Mesodermal cell (in vitro differentiated cells): ENCODE data around the gene GPR34.
"Not testable (repeated sequence)": the region's sequence is repeated elsewhere in the genome, so short reads cannot be mapped to it uniquely, and the experiment has no call there.

Experiments used
- H3K27ac ChIP-seq: 2 replicates; pipeline ENCODE4 v1.7.0; 2013; ENCODE audit warnings: mild to moderate bottlenecking, low read depth, low read length, moderate library complexity; ENCODE audit not compliant: severe bottlenecking
- H3K36me3 ChIP-seq: 2 replicates; pipeline ENCODE4 v1.7.1; 2013; ENCODE audit warnings: mild to moderate bottlenecking, low read length, moderate library complexity; ENCODE audit not compliant: control insufficient read depth, insufficient read depth
- H3K4me1 ChIP-seq: one replicate; pipeline ENCODE4 v1.7.1; 2013; ENCODE audit warnings: mild to moderate bottlenecking, low read length; ENCODE audit not compliant: insufficient read depth, control insufficient read depth, poor library complexity, severe bottlenecking
- H3K4me3 ChIP-seq: 2 replicates; pipeline ENCODE4 v1.7.0; 2013; ENCODE audit warnings: low read length, control low read depth, mild to moderate bottlenecking; ENCODE audit not compliant: insufficient read depth, poor library complexity, severe bottlenecking; ENCODE audit errors: extremely low read depth
- H3K9me3 ChIP-seq: 2 replicates; pipeline ENCODE4 v1.7.1; 2013; ENCODE audit warnings: mild to moderate bottlenecking, low read length, moderate library complexity; ENCODE audit not compliant: control insufficient read depth
- WGBS, 2 experiments: methylation state at CpG; one replicate each; pipeline ENCODE4 v1.1.5; 2013; ENCODE audit warnings: missing lambda C conversion rate in 2 of 2; ENCODE audit not compliant: insufficient coverage in 2 of 2; 5-methylcytosine and 5-hydroxymethylcytosine counted together

The GPR34 gene

GRCh38 chrX:41670112-41670511 lies 18.7 kb upstream of the GPR34 start:
- Histone ChIP-seq H3K4me3 (no peak overlapping the region), H3K9me3 (no peaks in the 10 kb centered on the region), H3K4me1 (no peaks in the 10 kb centered on the region), H3K36me3 (peaks cover 4% of the 10 kb centered on the region), H3K27ac (no peak overlapping the region)

DNA sequence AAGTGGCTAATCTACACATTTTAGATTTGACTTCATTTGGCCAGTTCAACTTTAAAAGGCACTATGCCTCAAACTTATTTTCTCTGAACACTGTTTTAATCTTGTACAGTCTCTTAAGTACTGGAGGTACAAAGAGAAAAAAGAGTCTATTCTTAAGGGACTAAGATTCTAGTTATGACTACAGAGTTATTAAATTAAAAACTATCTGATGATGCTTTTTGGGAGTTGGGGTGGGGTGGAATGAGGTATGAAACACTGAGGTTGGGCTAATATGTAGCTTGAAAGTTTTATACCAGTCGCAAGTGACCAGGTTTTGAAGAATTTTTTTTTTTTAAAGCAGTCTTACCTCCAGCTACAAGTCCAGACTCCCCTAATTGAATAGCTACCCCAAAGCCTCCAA lies 17.7 kb upstream of the GPR34 start:
- no peaks in the 10 kb centered on the region for H3K9me3 ChIP-seq
- WGBS, 2 experiments: no CpG with 5 or more reads among the region's 1 CpG
- H3K27ac ChIP-seq: no peak overlapping the region
- H3K4me1 ChIP-seq: no peaks in the 10 kb centered on the region
- H3K4me3 ChIP-seq: no peak overlapping the region
- peaks cover 2% of the 10 kb centered on the region for H3K36me3 ChIP-seq

GRCh38 chrX:41672643-41673042 lies 16.1 kb upstream of the GPR34 start:
- Histone ChIP-seq H3K4me1 (no peaks in the 10 kb centered on the region), H3K4me3 (no peak overlapping the region), H3K9me3 (no peaks in the 10 kb centered on the region), H3K27ac (no peak overlapping the region), H3K36me3 (peaks cover 2% of the 10 kb centered on the region)
- WGBS, 2 experiments: 83% methylated on average over 1 of the region's 1 CpG; no CpG with 5 or more reads in 1 of the 2 experiments

DNA sequence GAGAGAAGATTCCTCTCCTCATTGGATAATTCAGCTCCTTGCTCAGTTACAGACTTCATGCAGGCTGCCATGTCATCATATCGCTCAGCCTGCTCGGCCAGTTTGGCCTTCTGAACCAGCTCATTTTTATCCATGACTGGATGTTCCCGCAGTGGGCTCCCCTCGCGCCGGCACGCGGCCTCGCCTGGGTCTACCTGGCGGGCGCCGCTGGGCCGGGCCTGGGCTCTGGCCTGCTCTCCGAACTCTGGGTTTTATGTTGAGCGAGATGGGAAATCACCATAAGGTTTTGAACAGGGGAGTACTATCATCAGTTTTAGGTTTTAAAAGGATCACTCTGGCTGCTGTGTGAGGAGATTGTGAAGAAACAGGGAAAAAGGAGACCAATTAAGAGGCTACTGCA lies 12.4 kb upstream of the GPR34 start:
- H3K27ac ChIP-seq, H3K36me3 ChIP-seq, H3K4me3 ChIP-seq, H3K4me1 ChIP-seq, H3K9me3 ChIP-seq: not testable (repeated sequence)
- 94 to 96% methylated on average over 5 to 9 of the region's 15 CpGs for WGBS, 2 experiments

DNA sequence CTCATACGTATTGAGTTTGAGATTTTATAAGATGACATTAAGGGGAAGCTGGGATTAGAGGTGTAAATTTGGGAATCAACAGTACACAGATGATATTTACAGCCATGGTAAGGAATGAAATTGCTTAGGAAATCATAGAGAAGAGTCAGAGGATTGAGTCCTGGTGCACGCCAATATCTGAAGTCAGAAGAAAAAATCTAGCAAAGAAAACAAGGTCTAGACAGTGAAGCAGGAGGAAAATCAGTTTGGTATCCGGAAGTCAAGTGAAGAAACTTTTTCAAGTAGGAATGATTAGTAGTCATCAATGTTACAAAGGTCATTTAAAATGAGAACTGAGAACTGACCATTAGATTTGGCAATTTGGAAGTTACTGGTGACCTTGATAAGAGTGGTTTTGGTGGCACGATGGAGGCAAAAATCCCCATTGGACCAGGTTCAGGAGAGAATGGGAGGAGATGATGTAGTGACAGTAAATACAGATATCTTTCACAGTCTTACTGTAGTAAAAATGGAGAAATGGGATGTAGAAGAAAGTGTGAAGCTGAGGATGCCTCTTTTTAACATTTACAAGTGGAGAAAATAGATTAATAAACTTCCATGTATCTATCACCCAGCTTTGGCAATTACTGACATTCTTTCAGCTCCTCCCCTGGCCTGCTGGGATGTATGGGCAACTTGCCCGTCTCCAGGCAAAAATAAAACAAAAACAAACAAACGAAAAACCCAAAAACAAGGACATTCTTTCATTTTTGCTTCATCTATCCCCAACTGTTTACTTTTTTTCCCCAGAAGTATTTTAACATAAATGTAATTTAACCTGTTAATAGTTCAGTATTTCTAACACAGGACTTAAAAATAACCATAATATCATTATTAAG lies 11.4 kb upstream of the GPR34 start:
- Histone ChIP-seq H3K27ac (no peak overlapping the region), H3K36me3 (no peaks in the 10 kb centered on the region), H3K9me3 (no peaks in the 10 kb centered on the region), H3K4me3 (no peak overlapping the region), H3K4me1 (no peaks in the 10 kb centered on the region)
- WGBS, 2 experiments: 100% methylated on average over 1 to 2 of the region's 6 CpGs

GRCh38 chrX:41684138-41684537 lies 4.6 kb upstream of the GPR34 start:
- H3K27ac ChIP-seq: no peak overlapping the region
- no peak overlapping the region for H3K4me3 ChIP-seq
- WGBS, 2 experiments: 83 to 100% methylated on average over 1 of the region's 3 CpGs
- no peaks in the 10 kb centered on the region for H3K9me3 ChIP-seq
- H3K4me1 ChIP-seq: no peaks in the 10 kb centered on the region
- no peaks in the 10 kb centered on the region for H3K36me3 ChIP-seq

- WGBS, 2 experiments: no CpG with 5 or more reads among the region's 2 CpGs
- no peaks in the 10 kb centered on the region for H3K9me3 ChIP-seq
- no peaks in the 10 kb centered on the region for H3K36me3 ChIP-seq
- H3K4me1 ChIP-seq: no peaks in the 10 kb centered on the region
- no peak overlapping the region for H3K27ac ChIP-seq
- H3K4me3 ChIP-seq: no peak overlapping the region
These were observed 3.8 kb upstream of the GPR34 start for GRCh38 chrX:41684940-41685339.

DNA sequence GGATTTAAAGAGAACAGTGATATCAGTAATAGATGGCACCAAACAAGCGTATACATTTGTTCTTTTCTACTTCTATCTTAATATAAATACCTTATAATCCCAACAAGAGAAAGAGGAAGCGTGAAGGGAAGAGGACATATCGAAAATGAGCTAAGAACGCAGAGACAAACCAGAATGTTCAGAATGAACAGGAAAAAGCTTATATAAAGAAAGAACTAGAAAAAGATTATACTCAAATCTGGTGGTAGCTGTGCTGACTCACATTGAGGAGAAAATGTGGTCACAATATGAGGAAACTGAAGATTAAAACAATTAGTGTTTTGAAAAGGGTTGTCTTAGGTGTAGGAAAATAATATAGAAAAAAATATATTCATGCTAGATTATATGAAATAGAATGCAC lies 2.0 kb upstream of the GPR34 start:
- no peaks in the 10 kb centered on the region for H3K36me3 ChIP-seq
- WGBS, 2 experiments: no CpG with 5 or more reads among the region's 4 CpGs
- H3K4me1 ChIP-seq: no peaks in the 10 kb centered on the region
- no peak overlapping the region for H3K27ac ChIP-seq
- no peaks in the 10 kb centered on the region for H3K9me3 ChIP-seq
- H3K4me3 ChIP-seq: no peak overlapping the region

DNA sequence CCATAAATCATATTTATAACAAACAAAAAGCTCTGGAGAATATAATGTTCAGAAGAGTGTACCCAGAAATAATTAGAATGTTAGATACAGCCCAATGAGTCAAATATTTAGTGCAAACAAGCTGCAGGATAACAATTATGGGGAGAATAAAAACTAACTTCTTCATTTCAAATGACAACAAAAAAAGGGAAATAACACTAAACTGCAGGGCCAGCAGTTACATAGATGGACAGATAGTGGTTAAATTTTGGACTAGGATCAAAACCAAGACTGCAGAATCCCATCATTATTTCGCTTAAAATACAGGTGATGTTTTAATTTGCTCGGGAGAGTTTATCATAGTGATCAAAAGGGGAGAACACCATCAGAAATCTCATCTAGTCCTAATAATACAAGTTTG lies 617 bp upstream of the GPR34 start:
- WGBS, 2 experiments: no CpG with 5 or more reads among the region's 2 CpGs
- H3K9me3 ChIP-seq: no peaks in the 10 kb centered on the region
- H3K4me1 ChIP-seq: no peaks in the 10 kb centered on the region
- H3K36me3 ChIP-seq: no peaks in the 10 kb centered on the region
- no peak overlapping the region for H3K4me3 ChIP-seq
- no peak overlapping the region for H3K27ac ChIP-seq

DNA sequence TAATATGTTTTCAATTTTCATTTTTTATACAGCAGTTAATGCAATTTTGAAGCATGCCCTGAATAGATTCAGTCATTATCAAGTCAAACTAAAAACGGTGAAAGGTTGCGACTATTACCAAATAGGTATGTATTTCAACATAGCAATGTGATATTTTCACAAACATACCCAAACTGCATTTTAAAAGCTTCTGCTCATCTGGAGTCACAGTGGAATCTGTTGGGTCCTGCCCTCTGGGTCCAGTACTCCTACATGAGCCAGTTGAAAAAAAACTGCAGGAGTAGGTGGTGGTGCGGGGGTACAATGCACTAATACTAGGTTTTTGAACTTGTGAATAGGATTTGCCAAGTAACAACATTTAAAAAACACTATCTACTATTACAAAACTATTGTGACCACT lies 938 bp downstream of the GPR34 start:
- no peak overlapping the region for H3K27ac ChIP-seq
- WGBS, 2 experiments: no CpG with 5 or more reads among the region's 3 CpGs
- H3K4me3 ChIP-seq: no peak overlapping the region
- no peaks in the 10 kb centered on the region for H3K4me1 ChIP-seq
- H3K9me3 ChIP-seq: no peaks in the 10 kb centered on the region
- H3K36me3 ChIP-seq: no peaks in the 10 kb centered on the region

- no peaks in the 10 kb centered on the region for H3K9me3 ChIP-seq
- H3K4me3 ChIP-seq: no peak overlapping the region
- no CpG with 5 or more reads among the region's 1 CpG for WGBS, 2 experiments
- no peaks in the 10 kb centered on the region for H3K4me1 ChIP-seq
- H3K27ac ChIP-seq: no peak overlapping the region
- no peaks in the 10 kb centered on the region for H3K36me3 ChIP-seq
These were observed 3.5 kb downstream of the GPR34 start for GRCh38 chrX:41692162-41692749.
